HepG2 (cell line): Measurements from ENCODE around the gene SLC35B2. TPM values are rescaled to one million over a fixed set of nuclear protein-coding genes. Genes with fewer than 3 reads are reported as not detected.

Source experiments
- IRF2 ChIP-seq: IDR thresholded peaks from 2 replicates; pipeline ENCODE4 v1.6.1; 2018; ENCODE audit warnings: missing genetic modification reagents, missing compliant biosample characterization
- KAT8 ChIP-seq: IDR thresholded peaks from 2 replicates; pipeline ENCODE4 v1.6.1; 2016; ENCODE audit warnings: missing genetic modification reagents, missing compliant biosample characterization
- MTF1 ChIP-seq: sonication (generic); formaldehyde crosslinking; IDR thresholded peaks from 2 replicates; pipeline ENCODE4 v1.5.0; 2020; ENCODE audit warnings: missing genetic modification reagents
- MYC ChIP-seq: sonication (generic); formaldehyde crosslinking; IDR thresholded peaks from 2 replicates; pipeline ENCODE4 v1.9.0; 2021; ENCODE audit warnings: missing genetic modification reagents, borderline replicate concordance
- NFAT5 ChIP-seq: sonication (generic); formaldehyde crosslinking; IDR thresholded peaks from 2 replicates; pipeline ENCODE4 v1.4.0; 2020; ENCODE audit warnings: missing genetic modification reagents
- NONO ChIP-seq, 2 experiments: fragments of 450-650 bp in 1 of 2; sonication (generic) in 1 of 2; formaldehyde crosslinking in 1 of 2; IDR thresholded peaks in 1 of 2; conservative IDR thresholded peaks in 1 of 2; 2 replicates each; pipeline versions ENCODE4 v1.6.1 to v1.8.0; 2017 to 2022; ENCODE audit warnings: mild to moderate bottlenecking in 1 of 2, missing genetic modification reagents in 1 of 2, moderate library complexity in 1 of 2
- RFXANK ChIP-seq: IDR thresholded peaks from 2 replicates; pipeline ENCODE4 v1.6.1; 2016
- TCF7L2 ChIP-seq: IDR thresholded peaks from 2 replicates; pipeline ENCODE4 v1.6.1; 2011; ENCODE audit warnings: mild to moderate bottlenecking, low read depth, low read length, moderate library complexity
- TMF1 ChIP-seq: sonication (generic); formaldehyde crosslinking; IDR thresholded peaks from 2 replicates; pipeline ENCODE4 v1.8.1; 2022; ENCODE audit warnings: low read depth, missing genetic modification reagents
- USF2 ChIP-seq, 2 experiments: sonication (generic) in 1 of 2; formaldehyde crosslinking in 1 of 2; IDR thresholded peaks; 2 replicates each; pipeline versions ENCODE4 v1.5.1 to v1.6.1; 2011 to 2020; ENCODE audit warnings: borderline replicate concordance in 1 of 2, low read depth in 1 of 2, low read length in 1 of 2, mild to moderate bottlenecking in 1 of 2, missing genetic modification reagents in 1 of 2, moderate library complexity in 1 of 2
- ZFP36 ChIP-seq: fragments of 150-350 bp; IDR thresholded peaks from 2 replicates; pipeline ENCODE4 v1.6.1; 2018; ENCODE audit warnings: borderline replicate concordance, low read length, low read depth; ENCODE audit not compliant: partially characterized antibody
- ZNF674 ChIP-seq: sonication (generic); formaldehyde crosslinking; IDR thresholded peaks from 2 replicates; pipeline ENCODE4 v1.5.0; 2020; ENCODE audit warnings: low read depth, mild to moderate bottlenecking, missing genetic modification reagents
- ZNF772 ChIP-seq: sonication (generic); formaldehyde crosslinking; IDR thresholded peaks from 2 replicates; pipeline ENCODE4 v1.5.0; 2020; ENCODE audit warnings: mild to moderate bottlenecking, missing genetic modification reagents
- polyA plus RNA-seq, 8 experiments: library from polyadenylated mRNA; depleted of rRNA in 3 of 8; stranded (reverse) in 7 of 8; unstranded in 1 of 8; fragments of >200 nt; fragmentation: Illumina TruSeq in 4 of 8; extraction: Trizol in 4 of 8; gene quantifications; 2 replicates each; pipeline versions ENCODE4 v1.2.1 to v1.2.3, GENCODE V29; 2011 to 2016; ENCODE audit warnings: low read depth in 4 of 8, missing spikeins in 1 of 8, mixed read lengths in 1 of 8; ENCODE audit not compliant: insufficient read depth in 1 of 8
- total RNA-seq, 5 experiments: library from RNA; depleted of rRNA; stranded (reverse); fragments of >200 nt; fragmentation: Illumina TruSeq; extraction: Trizol; gene quantifications; 2 replicates each; pipeline ENCODE4 v1.2.3, GENCODE V29; 2016; ENCODE audit warnings: low read depth in 1 of 5
- TF ChIP-seq, protein P1 (sequence below): IDR thresholded peaks from 2 replicates; pipeline ENCODE4 v1.4.0; 2020; ENCODE audit warnings: mild to moderate bottlenecking, missing genetic modification reagents

SLC35B2 gene
- total and polyA plus RNA-seq, 2 of the 13 experiments (the other 11 are each of a cell fraction or from before 2014, with no cell fraction given), result 61.1 to 148 TPM

DNA sequence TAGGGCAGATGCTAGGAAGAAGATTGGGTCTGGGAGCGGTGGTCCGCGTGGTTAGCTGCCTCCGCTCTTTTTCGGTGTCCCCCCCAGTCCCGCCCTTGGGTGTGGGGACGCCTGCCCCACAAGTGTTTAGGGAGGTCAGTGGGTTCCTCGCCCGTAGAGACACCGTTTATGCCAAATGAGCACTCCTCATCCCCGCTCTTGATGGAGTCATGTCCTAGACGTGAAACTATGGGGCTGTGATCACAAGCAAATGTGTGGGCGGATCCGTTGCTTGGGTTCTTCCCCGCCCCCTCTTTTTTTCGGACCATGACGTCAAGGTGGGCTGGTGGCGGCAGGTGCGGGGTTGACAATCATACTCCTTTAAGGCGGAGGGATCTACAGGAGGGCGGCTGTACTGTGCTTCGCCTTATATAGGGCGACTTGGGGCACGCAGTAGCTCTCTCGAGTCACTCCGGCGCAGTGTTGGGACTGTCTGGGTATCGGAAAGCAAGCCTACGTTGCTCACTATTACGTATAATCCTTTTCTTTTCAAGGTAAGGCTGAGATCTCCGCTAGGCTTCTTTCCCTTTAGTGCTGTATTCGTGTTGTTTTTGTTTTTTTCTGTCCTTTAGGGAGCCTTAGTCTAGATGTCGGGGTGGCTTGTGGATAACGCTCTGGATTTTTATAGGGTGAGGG is 10.5 kb downstream of the SLC35B2 start, which contains the start of gene HSP90AB1 (continued):
- TF ChIP-seq TCF7L2, result no peak
- TF ChIP-seq KAT8 (CRISPR knock-in tag), result peak; percentile 58; the same call in 1 of the 2 replicates
- TF ChIP-seq TMF1 (CRISPR knock-in tag), result no peak
- TF ChIP-seq RFXANK (CRISPR knock-in tag), result no peak; the same call in 1 of the 2 replicates
- TF ChIP-seq MYC (CRISPR knock-in tag), result peak; percentile 79
- TF ChIP-seq NFAT5 (CRISPR knock-in tag), result peak; percentile 92
- no peak for TF ChIP-seq NONO (IDR thresholded peaks at IDR 0.05)
- peak; percentile 64; the same call in 1 of the 2 replicates for TF ChIP-seq NONO (CRISPR knock-in tag; conservative IDR thresholded peaks at IDR 0.05)
- TF ChIP-seq MTF1 (CRISPR knock-in tag), result 0 out of 2 replicates have a peak, but pooled peaks have one; percentile 91
- no peak for TF ChIP-seq ZFP36
- peak; percentile 66; the same call in 1 of the 2 replicates for TF ChIP-seq ZNF772 (CRISPR knock-in tag)
- TF ChIP-seq, protein P1, sequence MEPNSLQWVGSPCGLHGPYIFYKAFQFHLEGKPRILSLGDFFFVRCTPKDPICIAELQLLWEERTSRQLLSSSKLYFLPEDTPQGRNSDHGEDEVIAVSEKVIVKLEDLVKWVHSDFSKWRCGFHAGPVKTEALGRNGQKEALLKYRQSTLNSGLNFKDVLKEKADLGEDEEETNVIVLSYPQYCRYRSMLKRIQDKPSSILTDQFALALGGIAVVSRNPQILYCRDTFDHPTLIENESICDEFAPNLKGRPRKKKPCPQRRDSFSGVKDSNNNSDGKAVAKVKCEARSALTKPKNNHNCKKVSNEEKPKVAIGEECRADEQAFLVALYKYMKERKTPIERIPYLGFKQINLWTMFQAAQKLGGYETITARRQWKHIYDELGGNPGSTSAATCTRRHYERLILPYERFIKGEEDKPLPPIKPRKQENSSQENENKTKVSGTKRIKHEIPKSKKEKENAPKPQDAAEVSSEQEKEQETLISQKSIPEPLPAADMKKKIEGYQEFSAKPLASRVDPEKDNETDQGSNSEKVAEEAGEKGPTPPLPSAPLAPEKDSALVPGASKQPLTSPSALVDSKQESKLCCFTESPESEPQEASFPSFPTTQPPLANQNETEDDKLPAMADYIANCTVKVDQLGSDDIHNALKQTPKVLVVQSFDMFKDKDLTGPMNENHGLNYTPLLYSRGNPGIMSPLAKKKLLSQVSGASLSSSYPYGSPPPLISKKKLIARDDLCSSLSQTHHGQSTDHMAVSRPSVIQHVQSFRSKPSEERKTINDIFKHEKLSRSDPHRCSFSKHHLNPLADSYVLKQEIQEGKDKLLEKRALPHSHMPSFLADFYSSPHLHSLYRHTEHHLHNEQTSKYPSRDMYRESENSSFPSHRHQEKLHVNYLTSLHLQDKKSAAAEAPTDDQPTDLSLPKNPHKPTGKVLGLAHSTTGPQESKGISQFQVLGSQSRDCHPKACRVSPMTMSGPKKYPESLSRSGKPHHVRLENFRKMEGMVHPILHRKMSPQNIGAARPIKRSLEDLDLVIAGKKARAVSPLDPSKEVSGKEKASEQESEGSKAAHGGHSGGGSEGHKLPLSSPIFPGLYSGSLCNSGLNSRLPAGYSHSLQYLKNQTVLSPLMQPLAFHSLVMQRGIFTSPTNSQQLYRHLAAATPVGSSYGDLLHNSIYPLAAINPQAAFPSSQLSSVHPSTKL (CRISPR knock-in tag), result peak; percentile 49; the same call in 1 of the 2 replicates
- peak; percentile 70; the same call in 1 of the 2 replicates for TF ChIP-seq ZNF674 (CRISPR knock-in tag)
- TF ChIP-seq IRF2, result peak; percentile 86
- no peak for TF ChIP-seq USF2 (IDR thresholded peaks at IDR 0.05; ENCODE audit: low read depth, low read length)
- TF ChIP-seq USF2 (CRISPR knock-in tag; IDR thresholded peaks at IDR 0.05; ENCODE audit: borderline replicate concordance), result 0 out of 2 replicates have a peak, but pooled peaks have one; percentile 24
